H9 (cell line): ENCODE measurements around the gene RBM19. TPM values are rescaled to one million over a fixed set of nuclear protein-coding genes. Genes with fewer than 3 reads are reported as not detected.
"Not testable (repeated sequence)": the region's sequence is repeated elsewhere in the genome, so short reads cannot be mapped to it uniquely, and the experiment has no call there.

Experiments
- DNase-seq: peaks from one replicate; pipeline ENCODE4 v3.0.0-alpha.2; 2017
- H2AFZ ChIP-seq: one replicate; pipeline ENCODE4 v1.6.1; 2013; ENCODE audit warnings: mild to moderate bottlenecking, low read length, control low read depth, moderate library complexity
- H2AK5ac ChIP-seq: 2 replicates; pipeline ENCODE4 v1.6.1; 2013; ENCODE audit warnings: low read length, control low read depth, mixed read lengths; ENCODE audit not compliant: insufficient read length
- H2BK120ac ChIP-seq: one replicate; pipeline ENCODE4 v1.6.1; 2013; ENCODE audit warnings: low read depth, mild to moderate bottlenecking, low read length, control low read depth, inconsistent platforms; ENCODE audit not compliant: poor library complexity, severe bottlenecking
- H2BK12ac ChIP-seq: 2 replicates; pipeline ENCODE4 v1.6.1; 2013; ENCODE audit warnings: low read length, control low read depth, mixed read lengths, low read depth; ENCODE audit not compliant: insufficient read length
- H2BK15ac ChIP-seq: 2 replicates; pipeline ENCODE4 v1.6.1; 2013; ENCODE audit warnings: low read depth, low read length, control low read depth
- H2BK20ac ChIP-seq: one replicate; pipeline ENCODE4 v1.6.1; 2013; ENCODE audit warnings: low read depth, mild to moderate bottlenecking, low read length, control low read depth, inconsistent platforms; ENCODE audit not compliant: poor library complexity, severe bottlenecking
- H2BK5ac ChIP-seq: 2 replicates; pipeline ENCODE4 v1.6.1; 2013; ENCODE audit warnings: low read length, control low read depth, mixed read lengths; ENCODE audit not compliant: insufficient read length
- H3K14ac ChIP-seq: 2 replicates; pipeline ENCODE4 v1.6.1; 2013; ENCODE audit warnings: low read length, control low read depth; ENCODE audit not compliant: insufficient read depth
- H3K18ac ChIP-seq: 2 replicates; pipeline ENCODE4 v1.6.1; 2013; ENCODE audit warnings: low read depth, mild to moderate bottlenecking, mixed read lengths, low read length, control low read depth; ENCODE audit not compliant: insufficient read length
- H3K23ac ChIP-seq: 2 replicates; pipeline ENCODE4 v1.6.1; 2013; ENCODE audit warnings: low read length, control low read depth, mixed read lengths, low read depth; ENCODE audit not compliant: insufficient read length
- H3K23me2 ChIP-seq: 2 replicates; pipeline ENCODE4 v1.6.1; 2013; ENCODE audit warnings: low read depth, mild to moderate bottlenecking, mixed read lengths, low read length, control low read depth; ENCODE audit not compliant: insufficient read length, poor library complexity, severe bottlenecking
- H3K27ac ChIP-seq: 2 replicates; pipeline ENCODE4 v1.5.1; 2013; ENCODE audit warnings: low read length, control low read depth, mixed read lengths, low read depth; ENCODE audit not compliant: insufficient read length
- H3K27me3 ChIP-seq: 2 replicates; pipeline ENCODE4 v1.6.1; 2013; ENCODE audit warnings: low read length, control low read depth, inconsistent platforms; ENCODE audit not compliant: insufficient read depth
- H3K4ac ChIP-seq: 2 replicates; pipeline ENCODE4 v1.6.1; 2013; ENCODE audit warnings: low read depth, mild to moderate bottlenecking, control low read depth, inconsistent platforms, low read length, moderate library complexity
- H3K4me1 ChIP-seq: 2 replicates; pipeline ENCODE4 v1.6.1; 2013; ENCODE audit warnings: low read length, control low read depth, inconsistent platforms; ENCODE audit not compliant: insufficient read depth
- H3K4me2 ChIP-seq: 2 replicates; pipeline ENCODE4 v1.6.1; 2013; ENCODE audit warnings: low read length, control low read depth, mixed read lengths; ENCODE audit not compliant: insufficient read length, insufficient read depth
- H3K56ac ChIP-seq: 2 replicates; pipeline ENCODE4 v1.6.1; 2013; ENCODE audit warnings: low read depth, mild to moderate bottlenecking, mixed read lengths, low read length, control low read depth; ENCODE audit not compliant: insufficient read length
- H3K79me1 ChIP-seq: 2 replicates; pipeline ENCODE4 v1.6.1; 2013; ENCODE audit warnings: low read depth, mild to moderate bottlenecking, moderate library complexity, low read length, control low read depth, inconsistent platforms; ENCODE audit not compliant: insufficient read depth, poor library complexity, severe bottlenecking
- H3K79me2 ChIP-seq: 2 replicates; pipeline ENCODE4 v1.6.1; 2013; ENCODE audit warnings: low read length, control low read depth, inconsistent platforms; ENCODE audit not compliant: insufficient read depth
- H3K9ac ChIP-seq: 2 replicates; pipeline ENCODE4 v1.6.1; 2013; ENCODE audit warnings: low read length, control low read depth, mixed read lengths; ENCODE audit not compliant: insufficient read length; ENCODE audit errors: extremely low read depth
- H3K9me3 ChIP-seq: one replicate; pipeline ENCODE4 v1.6.1; 2013; ENCODE audit warnings: low read depth, low read length, inconsistent platforms; ENCODE audit not compliant: control insufficient read depth
- H3T11ph ChIP-seq: one replicate; pipeline ENCODE4 v1.6.1; 2013; ENCODE audit warnings: mild to moderate bottlenecking, low read length, control low read depth, inconsistent platforms
- H4K20me1 ChIP-seq: one replicate; pipeline ENCODE4 v1.6.1; 2013; ENCODE audit not compliant: control insufficient read depth, insufficient read length, insufficient read depth
- H4K5ac ChIP-seq: 2 replicates; pipeline ENCODE4 v1.6.1; 2013; ENCODE audit warnings: low read depth, mild to moderate bottlenecking, mixed read lengths, low read length, control low read depth; ENCODE audit not compliant: insufficient read length
- H4K8ac ChIP-seq: replicated peaks from 2 replicates; pipeline ENCODE4 v1.6.1; 2013; ENCODE audit warnings: low read length, control low read depth, mixed read lengths, low read depth; ENCODE audit not compliant: insufficient read length
- H4K91ac ChIP-seq: 2 replicates; pipeline ENCODE4 v1.6.1; 2013; ENCODE audit warnings: low read depth, mild to moderate bottlenecking, moderate library complexity, mixed read lengths, low read length, control low read depth; ENCODE audit not compliant: insufficient read length
- H3K27ac Mint-ChIP-seq, 3 experiments: 2 replicates in 2 of 3; 3 replicates in 1 of 3; pipeline ENCODE4 v1.8.0; 2020 to 2021; ENCODE audit warnings: mixed read lengths in 3 of 3, mild to moderate bottlenecking in 1 of 3, moderate library complexity in 1 of 3
- H3K27me3 Mint-ChIP-seq: 2 replicates; pipeline ENCODE4 v1.8.0; 2021; ENCODE audit warnings: low read depth, mild to moderate bottlenecking, moderate library complexity, mixed read lengths
- H3K36me3 Mint-ChIP-seq, 3 experiments: 2 replicates in 2 of 3; 3 replicates in 1 of 3; pipeline ENCODE4 v1.8.0; 2020 to 2021; ENCODE audit warnings: low read depth in 3 of 3, mixed read lengths in 3 of 3; ENCODE audit not compliant: insufficient read depth in 1 of 3
- H3K4me1 Mint-ChIP-seq, 2 experiments: 2 replicates each; pipeline ENCODE4 v1.8.0; 2020; ENCODE audit warnings: mixed read lengths in 2 of 2
- H3K4me3 Mint-ChIP-seq, 2 experiments: 2 replicates in 1 of 2; 3 replicates in 1 of 2; pipeline ENCODE4 v1.8.0; 2020 to 2021; ENCODE audit warnings: mild to moderate bottlenecking in 2 of 2, mixed read lengths in 2 of 2, moderate library complexity in 1 of 2
- H3K9me3 Mint-ChIP-seq, 2 experiments: 2 replicates in 1 of 2; 3 replicates in 1 of 2; pipeline ENCODE4 v1.8.0; 2020; ENCODE audit warnings: mild to moderate bottlenecking in 2 of 2, mixed read lengths in 2 of 2, moderate library complexity in 1 of 2
- WGBS: extraction: QIAGEN DNeasy Blood & Tissue Kit; methylation state at CpG from one replicate; pipeline ENCODE4 v1.1.7; 2013; ENCODE audit warnings: missing lambda C conversion rate, low lambda C conversion rate, mixed read lengths; ENCODE audit not compliant: insufficient read length; ENCODE audit errors: extremely low coverage; 5-methylcytosine and 5-hydroxymethylcytosine counted together
- total RNA-seq: library from RNA; stranded (reverse); gene quantifications from 2 replicates; pipeline ENCODE4 v1.2.1, GENCODE V29; 2021
- TF ChIP-seq, protein P1 (sequence below): fragments of 200-600 bp; sonication (generic); conservative IDR thresholded peaks from 3 replicates; pipeline ENCODE4 v1.8.0; 2021; ENCODE audit warnings: antibody characterized with exemption, mild to moderate bottlenecking

Gene RBM19
- total RNA-seq, 1 experiment from 2014 or later: 32.2 TPM

DNA sequence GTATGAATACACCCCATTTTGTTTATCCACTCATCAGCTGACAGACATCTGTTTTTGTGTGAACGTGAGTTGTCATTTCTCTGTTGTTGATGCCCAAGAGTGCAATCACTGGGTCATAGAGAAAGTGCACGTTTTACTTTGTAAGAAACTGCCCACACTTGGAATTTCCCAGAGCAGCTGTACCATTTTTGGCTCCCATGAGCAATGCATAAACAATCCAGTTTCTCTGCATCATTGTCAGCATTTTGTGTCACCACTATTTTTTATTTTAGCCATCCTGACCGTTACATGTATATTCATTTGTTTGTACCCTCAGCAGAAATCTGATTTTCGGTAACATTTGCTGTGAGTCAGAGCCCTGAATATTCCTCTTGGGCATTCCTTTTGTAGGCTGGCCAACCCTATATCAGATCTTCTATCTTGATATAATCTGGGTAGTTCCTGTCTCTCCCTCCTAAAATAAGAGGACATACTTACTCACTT lies 62.7 kb downstream of the RBM19 start:
- no peaks in the 10 kb centered on the region for H3K27me3 ChIP-seq
- no CpG with 5 or more reads among the region's 4 CpGs for WGBS
- no peak overlapping the region for H2BK12ac ChIP-seq
- no peaks in the 10 kb centered on the region for H4K20me1 ChIP-seq
- no peak overlapping the region for H2BK120ac ChIP-seq
- no peak overlapping the region for H4K5ac ChIP-seq
- no peak overlapping the region for H3T11ph ChIP-seq
- no peak overlapping the region for H3K14ac ChIP-seq
- H3K27ac Mint-ChIP-seq: no peak overlapping the region
- no peak overlapping the region for H4K91ac ChIP-seq
- H3K79me1 ChIP-seq: no peaks in the 10 kb centered on the region
- H3K23me2 ChIP-seq: no peaks in the 10 kb centered on the region
- H3K56ac ChIP-seq: no peak overlapping the region
- no peak overlapping the region for H3K4me3 Mint-ChIP-seq
- H2BK20ac ChIP-seq: no peak overlapping the region
- no peaks in the 10 kb centered on the region for H3K79me2 ChIP-seq
- DNase-seq: no peak
- no peak overlapping the region for H2AK5ac ChIP-seq
- H3K9me3 Mint-ChIP-seq: no peaks in the 10 kb centered on the region
- H3K27ac ChIP-seq: no peak overlapping the region
- no peak overlapping the region for H3K4me2 ChIP-seq
- no peak overlapping the region for H2AFZ ChIP-seq
- H3K4me1 ChIP-seq: no peaks in the 10 kb centered on the region; the same call in 1 of the 2 replicates
- H2BK15ac ChIP-seq: no peak overlapping the region
- H3K23ac ChIP-seq: no peak overlapping the region
- peaks cover 10 to 17% of the 10 kb centered on the region in 2 experiments for H3K4me1 Mint-ChIP-seq
- peaks cover 0 to 9% (median 6%) of the 10 kb centered on the region in 3 experiments; a peak in 5 of 7 replicates for H3K36me3 Mint-ChIP-seq
- H3K18ac ChIP-seq: no peak overlapping the region
- TF ChIP-seq, protein P1, sequence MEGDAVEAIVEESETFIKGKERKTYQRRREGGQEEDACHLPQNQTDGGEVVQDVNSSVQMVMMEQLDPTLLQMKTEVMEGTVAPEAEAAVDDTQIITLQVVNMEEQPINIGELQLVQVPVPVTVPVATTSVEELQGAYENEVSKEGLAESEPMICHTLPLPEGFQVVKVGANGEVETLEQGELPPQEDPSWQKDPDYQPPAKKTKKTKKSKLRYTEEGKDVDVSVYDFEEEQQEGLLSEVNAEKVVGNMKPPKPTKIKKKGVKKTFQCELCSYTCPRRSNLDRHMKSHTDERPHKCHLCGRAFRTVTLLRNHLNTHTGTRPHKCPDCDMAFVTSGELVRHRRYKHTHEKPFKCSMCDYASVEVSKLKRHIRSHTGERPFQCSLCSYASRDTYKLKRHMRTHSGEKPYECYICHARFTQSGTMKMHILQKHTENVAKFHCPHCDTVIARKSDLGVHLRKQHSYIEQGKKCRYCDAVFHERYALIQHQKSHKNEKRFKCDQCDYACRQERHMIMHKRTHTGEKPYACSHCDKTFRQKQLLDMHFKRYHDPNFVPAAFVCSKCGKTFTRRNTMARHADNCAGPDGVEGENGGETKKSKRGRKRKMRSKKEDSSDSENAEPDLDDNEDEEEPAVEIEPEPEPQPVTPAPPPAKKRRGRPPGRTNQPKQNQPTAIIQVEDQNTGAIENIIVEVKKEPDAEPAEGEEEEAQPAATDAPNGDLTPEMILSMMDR: no peak
- H3K27me3 Mint-ChIP-seq: no peaks in the 10 kb centered on the region
- H3K9me3 ChIP-seq: no peaks in the 10 kb centered on the region
- H2BK5ac ChIP-seq: no peak overlapping the region
- H3K4ac ChIP-seq: no peak overlapping the region
- H3K9ac ChIP-seq: no peak overlapping the region
- no peak overlapping the region for H4K8ac ChIP-seq

DNA sequence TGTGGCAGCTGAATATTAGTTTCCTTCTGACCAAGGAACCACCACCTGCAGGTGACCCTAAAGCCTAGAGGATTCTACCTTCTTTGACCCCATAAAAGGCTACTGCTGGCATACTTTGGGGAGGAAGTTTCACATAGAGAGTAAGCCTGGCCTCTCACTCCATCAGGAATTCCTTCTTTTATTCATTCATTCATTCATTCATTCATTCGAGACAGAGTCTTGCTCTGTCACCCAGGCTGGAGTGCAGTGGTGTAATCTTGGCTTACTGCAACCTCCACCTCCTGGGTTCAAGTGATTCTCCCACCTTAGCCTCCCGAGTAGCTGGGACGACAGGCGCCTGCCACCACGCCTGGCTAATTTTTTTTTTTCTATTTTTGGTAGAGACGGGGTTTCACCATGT lies 64.8 kb downstream of the RBM19 start:
- not testable (repeated sequence) for H3K9ac ChIP-seq, H2BK5ac ChIP-seq, H3K4me1 ChIP-seq, H3T11ph ChIP-seq, H2AK5ac ChIP-seq, H3K79me1 ChIP-seq, H4K8ac ChIP-seq, H3K36me3 Mint-ChIP-seq, H3K9me3 ChIP-seq, H4K20me1 ChIP-seq, H3K27me3 Mint-ChIP-seq, H2BK12ac ChIP-seq, H4K5ac ChIP-seq, H2AFZ ChIP-seq, H3K79me2 ChIP-seq, H3K18ac ChIP-seq, H2BK120ac ChIP-seq, H3K14ac ChIP-seq, H2BK20ac ChIP-seq, H3K27ac Mint-ChIP-seq, H3K56ac ChIP-seq, H3K4me3 Mint-ChIP-seq, H3K9me3 Mint-ChIP-seq, H3K23ac ChIP-seq, H3K23me2 ChIP-seq, H3K27ac ChIP-seq, H3K27me3 ChIP-seq, H3K4ac ChIP-seq, H2BK15ac ChIP-seq, H4K91ac ChIP-seq, DNase-seq, H3K4me2 ChIP-seq
- H3K4me1 Mint-ChIP-seq: peaks cover 13 to 20% of the 10 kb centered on the region in 2 experiments
- no CpG with 5 or more reads among the region's 6 CpGs for WGBS
